DOHH2 (cell line): ENCODE results near the gene PTPN21.

Source experiments
- EZH2phosphoT487 ChIP-seq: fragments of 200-600 bp; sonication (generic); IDR thresholded peaks from 2 replicates; pipeline ENCODE4 v1.6.1; 2017; ENCODE audit warnings: borderline replicate concordance, mild to moderate bottlenecking, antibody characterized with exemption, low read length, moderate library complexity, mixed read lengths
- TF ChIP-seq, protein P1 (sequence below): fragments of 200-600 bp; sonication (generic); IDR thresholded peaks from one replicate; pipeline ENCODE4 v1.5.1; 2014; ENCODE audit warnings: antibody characterized with exemption, mild to moderate bottlenecking, low read depth, low read length; ENCODE audit not compliant: poor library complexity, severe bottlenecking

DNA sequence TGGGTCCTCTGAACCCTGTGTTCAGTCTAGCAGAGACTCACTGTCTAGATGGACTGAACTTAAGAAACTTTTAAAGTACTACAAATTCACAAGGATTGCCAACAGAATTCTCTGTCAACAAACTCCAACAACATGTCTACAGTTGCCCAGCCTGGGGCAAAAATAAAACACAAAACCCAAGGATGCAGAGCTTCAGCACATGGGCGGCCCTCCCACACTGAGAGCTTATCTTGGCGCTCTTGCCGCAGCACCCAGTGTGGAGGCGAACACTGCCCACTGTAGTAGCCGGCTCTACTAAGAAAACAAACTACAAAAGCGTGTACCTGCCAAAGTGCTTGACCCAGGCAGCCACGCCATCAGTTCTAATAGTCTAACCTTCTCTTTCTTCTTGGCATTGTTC, 66.7 kb downstream of the PTPN21 start:
- no peak for TF ChIP-seq EZH2phosphoT487
- TF ChIP-seq, protein P1, sequence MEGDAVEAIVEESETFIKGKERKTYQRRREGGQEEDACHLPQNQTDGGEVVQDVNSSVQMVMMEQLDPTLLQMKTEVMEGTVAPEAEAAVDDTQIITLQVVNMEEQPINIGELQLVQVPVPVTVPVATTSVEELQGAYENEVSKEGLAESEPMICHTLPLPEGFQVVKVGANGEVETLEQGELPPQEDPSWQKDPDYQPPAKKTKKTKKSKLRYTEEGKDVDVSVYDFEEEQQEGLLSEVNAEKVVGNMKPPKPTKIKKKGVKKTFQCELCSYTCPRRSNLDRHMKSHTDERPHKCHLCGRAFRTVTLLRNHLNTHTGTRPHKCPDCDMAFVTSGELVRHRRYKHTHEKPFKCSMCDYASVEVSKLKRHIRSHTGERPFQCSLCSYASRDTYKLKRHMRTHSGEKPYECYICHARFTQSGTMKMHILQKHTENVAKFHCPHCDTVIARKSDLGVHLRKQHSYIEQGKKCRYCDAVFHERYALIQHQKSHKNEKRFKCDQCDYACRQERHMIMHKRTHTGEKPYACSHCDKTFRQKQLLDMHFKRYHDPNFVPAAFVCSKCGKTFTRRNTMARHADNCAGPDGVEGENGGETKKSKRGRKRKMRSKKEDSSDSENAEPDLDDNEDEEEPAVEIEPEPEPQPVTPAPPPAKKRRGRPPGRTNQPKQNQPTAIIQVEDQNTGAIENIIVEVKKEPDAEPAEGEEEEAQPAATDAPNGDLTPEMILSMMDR: no peak
